Fibroblast of skin of right biceps (primary cell): Measurements from ENCODE around the gene TRAF3IP1.
"Not testable (repeated sequence)": the region's sequence is repeated elsewhere in the genome, so short reads cannot be mapped to it uniquely, and the experiment has no call there.

Source experiments
- DNase-seq: peaks from one replicate; pipeline ENCODE4 v3.0.0-alpha.2; 2013

Gene TRAF3IP1

GRCh38 chr2:238288650-238289573 is 31.4 kb upstream of the TRAF3IP1 start:
- DNase-seq: peak; percentile 99

DNA sequence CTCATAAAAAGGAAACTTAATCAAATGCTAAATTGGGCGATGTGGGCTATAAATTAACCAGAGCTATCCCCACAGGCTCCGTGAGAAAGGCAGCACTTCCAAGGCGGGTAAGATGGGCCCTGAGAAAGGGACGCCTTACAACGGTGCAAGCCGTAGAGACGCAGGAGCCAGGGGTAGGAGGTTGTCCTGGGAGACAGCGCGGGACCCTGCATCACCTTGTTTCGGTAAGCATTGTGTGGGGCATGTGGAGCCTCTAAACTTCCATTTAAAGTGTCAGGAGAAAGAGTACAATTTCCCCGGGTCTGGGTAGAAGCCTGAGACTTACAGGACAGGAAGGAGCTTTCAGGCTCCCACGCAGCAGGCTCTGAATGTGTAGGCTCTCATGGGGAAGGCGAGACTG is 30.7 kb upstream of the TRAF3IP1 start:
- DNase-seq: no peak

DNA sequence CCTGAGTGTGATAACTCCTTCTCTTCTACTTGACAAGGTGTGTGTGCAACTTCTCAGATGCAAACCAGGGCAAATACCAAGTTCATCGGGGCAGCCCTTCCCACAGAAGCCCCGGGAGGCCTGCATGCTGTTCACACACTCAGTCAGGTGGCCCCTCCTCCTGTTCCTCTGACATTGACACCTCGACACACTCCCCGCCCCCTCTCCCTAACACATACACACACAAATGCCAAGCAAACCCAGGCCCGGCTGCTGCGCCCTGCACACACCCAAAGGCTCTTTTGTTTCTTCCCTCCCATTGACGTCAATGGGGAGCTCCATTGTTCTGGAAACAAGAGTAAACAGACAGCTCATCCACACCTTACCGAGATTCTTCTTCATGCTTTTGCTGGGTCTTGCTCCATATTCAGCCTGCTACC is 30.2 kb upstream of the TRAF3IP1 start:
- DNase-seq: no peak

DNA sequence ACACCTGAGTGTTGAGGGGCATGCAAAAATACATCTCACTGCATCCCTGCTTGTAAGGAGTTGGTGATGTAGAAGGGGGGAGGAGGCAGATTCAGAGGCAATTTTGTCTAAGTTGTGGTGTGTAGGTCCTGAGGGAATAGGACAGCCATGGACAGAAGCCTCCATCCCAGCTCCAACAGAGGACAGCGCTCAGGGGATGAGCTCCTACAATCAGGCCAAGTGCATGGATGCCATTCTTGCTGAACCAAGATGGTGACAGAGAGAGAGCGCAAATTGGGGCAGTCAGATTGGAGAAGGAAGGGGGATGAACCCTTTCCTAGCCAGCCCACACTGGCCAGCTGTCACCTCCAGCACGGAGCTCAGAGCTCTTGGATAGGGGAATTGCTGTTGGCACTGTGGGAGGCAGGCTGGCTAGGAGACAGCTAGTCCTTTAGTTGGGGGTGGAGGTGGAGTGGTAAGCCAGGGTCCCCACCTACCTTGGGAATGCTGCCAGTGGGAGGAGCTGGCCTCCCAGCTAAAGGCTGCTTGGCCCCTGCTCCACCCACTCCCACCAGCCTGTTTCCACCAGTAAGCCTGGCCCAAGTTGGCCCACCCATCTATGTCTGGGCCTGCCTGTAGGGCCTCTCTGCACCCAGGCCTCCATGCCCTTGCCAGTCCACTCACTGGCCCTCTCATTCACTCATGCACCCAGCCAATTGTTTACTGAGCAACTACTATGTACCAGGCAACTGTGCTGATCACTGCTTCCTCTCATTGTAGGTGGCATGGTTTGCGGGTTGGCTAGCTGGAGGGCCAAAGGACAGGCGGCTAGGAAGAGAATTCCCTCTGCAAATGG is 29.4 kb upstream of the TRAF3IP1 start:
- no peak for DNase-seq

DNA sequence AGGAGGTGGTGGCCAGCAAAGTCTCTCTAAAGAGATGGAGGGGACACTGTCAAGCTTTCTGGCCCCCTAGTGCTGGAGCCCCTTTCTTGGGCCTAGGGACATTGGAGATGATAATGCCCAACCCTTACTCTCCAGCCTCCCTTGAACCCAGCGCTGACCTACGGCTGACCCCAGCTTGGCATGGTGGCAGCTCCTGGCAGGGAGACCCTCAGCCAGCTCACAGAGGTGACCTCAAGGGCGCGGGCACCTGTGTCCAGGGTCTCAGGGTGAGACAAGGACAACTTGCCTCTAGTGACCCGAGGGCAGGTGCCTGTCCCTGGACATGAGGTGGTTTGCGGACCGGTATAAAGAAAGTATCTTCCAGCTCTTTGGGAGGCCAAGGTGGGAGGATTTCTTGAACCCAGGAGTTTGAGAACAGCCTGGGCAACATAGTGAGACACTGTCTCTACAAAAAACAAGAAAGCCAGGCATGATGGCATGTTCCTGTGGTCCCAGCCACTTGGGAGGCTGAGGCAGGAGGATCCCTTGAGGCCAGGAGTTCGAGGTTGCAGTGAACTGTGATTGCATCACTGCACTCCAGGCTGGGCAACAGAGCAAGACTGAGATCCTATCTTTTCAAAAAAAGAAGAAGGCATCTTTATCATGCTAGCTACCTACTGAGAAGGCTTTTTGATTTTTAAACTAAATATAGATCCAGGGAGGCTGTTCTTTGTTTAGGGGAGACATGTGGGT is 28.6 kb upstream of the TRAF3IP1 start:
- no peak for DNase-seq

DNA sequence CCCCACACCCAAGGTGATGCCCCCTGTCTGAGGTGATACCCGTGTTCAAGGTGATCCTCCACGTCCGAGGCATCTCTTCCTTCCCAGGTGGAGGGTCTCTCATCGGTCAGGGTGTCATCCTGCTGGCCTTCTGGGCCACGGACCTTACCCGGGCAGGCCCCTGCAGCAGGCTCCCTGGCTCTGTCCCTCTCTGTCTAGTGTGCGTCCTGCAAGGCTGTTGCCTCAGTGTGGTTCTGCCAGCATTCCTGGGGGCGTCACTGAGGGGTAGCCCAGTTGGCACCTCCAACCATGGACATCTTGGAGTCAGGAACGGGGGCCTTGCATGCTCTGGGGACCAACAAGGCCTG is 26.3 kb upstream of the TRAF3IP1 start:
- DNase-seq: no peak

DNA sequence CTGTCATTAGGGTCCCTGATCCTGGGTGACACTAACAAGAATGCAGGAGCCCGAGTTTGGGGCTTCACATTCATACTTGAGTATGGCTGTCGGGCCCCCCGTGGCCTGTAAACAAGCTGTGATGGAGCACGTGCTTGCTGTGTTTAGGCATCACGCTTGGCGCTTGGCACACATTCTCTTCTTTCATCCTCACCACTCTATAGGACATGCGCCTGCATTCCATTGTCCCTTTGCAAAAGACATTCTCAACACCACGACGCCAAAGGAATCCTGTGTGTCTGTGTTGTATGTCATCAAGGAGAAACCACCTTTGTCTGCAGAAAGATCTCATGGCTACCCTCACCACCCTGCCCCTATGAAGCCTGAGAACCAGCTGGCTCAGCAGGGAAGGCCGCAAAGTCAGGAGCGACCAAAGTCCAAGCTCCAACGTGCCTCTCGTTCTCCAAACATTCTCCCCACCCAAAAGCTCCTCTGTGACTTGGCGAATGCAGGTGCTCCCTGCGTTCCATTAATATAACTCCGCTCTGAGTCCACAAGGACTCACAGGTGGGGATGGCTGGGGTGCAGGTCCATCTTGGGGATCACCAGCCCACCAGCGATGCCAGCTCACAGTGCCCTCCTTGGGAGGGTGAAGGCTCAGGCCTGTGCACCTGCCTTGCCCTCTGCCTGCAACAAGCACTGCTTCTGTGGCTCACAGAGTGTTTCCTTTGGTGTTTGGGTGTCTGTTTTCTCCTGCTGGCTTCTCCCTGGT is 25.8 kb upstream of the TRAF3IP1 start:
- DNase-seq: no peak

- no peak for DNase-seq
Observed at GRCh38 chr2:238295144-238296112, 24.9 kb upstream of the TRAF3IP1 start.

DNA sequence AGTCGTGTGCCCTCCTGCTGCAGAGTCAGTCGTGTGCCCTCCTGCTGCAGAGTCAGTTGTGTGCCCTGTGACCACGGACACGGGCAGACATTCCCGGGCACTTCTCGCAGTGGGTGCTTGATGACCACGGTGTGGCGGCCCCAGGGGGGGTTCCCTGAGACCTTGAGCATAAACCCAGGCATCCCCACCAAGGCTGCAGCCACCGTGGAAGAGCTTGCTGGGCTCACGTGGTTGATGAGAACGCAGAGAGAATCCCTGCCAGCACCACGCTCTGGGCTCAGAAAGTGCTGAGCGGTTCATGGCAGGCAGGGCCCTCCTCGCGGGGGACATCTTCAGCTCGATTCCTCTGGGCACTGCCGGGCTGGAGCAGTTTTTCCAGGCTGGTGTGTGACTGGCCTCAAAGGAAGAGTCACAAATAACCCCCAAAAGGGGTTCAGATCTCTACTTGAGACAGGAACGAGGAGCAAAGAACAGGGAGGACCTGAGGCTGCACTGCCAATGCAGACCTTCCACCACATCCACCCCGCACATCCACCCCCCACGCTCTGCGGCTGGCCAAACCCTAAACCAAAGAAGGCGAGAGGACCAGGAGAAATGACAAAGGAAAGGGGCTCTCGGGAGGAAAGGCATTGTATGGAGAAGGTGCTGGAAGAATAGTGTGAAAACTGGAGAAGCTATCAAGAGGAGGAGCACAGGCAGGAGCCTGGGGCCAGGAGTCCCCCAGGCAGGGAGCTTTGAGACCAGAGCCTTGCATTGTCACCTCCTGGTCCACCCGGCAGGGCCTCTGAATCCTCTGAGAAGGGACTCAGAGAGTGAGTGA is 23.5 kb upstream of the TRAF3IP1 start:
- DNase-seq: no peak

- no peak for DNase-seq
Observed at GRCh38 chr2:238299803-238300202, 20.5 kb upstream of the TRAF3IP1 start.

DNA sequence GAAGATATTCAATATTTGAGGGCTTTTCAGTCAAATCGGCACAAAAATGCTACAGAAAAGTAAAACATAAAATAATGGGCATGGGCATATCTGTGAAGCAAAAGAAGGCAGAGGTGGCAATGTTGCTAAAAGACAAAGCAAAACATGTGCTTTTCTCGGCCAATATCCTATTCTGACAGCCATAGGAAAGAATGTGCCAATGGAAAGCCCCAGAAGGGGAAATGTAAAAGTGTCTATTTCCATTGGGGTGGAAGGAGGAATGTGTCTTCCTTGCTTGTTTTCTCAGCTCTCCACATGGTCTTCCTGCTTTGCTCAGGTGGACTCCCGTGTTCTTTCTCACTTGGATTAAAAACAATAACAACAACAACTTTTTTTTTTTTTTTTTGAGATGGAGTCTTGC is 18.2 kb upstream of the TRAF3IP1 start:
- no peak for DNase-seq

DNA sequence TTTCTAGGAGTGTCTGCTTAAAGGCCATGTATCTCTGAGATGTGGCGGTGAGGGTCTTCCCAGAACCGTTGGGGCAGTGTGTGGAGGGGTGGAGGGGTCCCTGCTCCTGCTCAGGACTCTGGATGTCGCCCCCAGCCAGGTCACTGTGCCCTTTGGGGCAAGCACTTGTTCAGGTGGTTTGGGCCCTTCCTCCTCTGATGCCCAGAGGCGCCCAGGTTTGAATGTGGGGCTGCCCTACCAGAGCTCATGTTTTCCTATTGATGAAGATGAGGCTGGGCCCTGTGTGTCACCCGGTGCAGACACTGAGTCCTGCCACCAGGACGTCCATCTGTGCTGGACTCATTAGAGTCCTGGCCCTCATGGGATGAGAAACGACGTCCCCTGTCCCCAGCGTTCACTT is 17.6 kb upstream of the TRAF3IP1 start:
- DNase-seq: no peak

DNA sequence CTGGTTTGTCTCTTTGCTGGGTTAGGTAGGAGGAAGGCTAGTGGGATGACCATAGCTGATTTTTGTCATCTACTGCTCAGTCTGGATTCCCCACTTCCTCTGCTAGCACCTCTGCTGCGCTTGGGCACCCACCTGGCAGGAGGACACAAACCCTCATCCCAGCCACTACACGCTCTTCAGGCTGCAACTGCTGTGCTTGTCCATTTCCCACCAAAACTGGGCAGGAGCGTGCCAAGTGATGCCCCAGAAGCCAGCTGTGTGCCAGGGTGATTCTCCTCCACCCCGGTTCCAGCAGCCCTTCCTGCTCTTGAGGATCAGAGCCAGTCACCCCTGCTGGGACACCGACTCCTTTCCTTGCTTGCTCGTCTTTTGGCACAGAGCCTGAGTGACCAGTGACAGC is 16.2 kb upstream of the TRAF3IP1 start:
- DNase-seq: no peak

DNA sequence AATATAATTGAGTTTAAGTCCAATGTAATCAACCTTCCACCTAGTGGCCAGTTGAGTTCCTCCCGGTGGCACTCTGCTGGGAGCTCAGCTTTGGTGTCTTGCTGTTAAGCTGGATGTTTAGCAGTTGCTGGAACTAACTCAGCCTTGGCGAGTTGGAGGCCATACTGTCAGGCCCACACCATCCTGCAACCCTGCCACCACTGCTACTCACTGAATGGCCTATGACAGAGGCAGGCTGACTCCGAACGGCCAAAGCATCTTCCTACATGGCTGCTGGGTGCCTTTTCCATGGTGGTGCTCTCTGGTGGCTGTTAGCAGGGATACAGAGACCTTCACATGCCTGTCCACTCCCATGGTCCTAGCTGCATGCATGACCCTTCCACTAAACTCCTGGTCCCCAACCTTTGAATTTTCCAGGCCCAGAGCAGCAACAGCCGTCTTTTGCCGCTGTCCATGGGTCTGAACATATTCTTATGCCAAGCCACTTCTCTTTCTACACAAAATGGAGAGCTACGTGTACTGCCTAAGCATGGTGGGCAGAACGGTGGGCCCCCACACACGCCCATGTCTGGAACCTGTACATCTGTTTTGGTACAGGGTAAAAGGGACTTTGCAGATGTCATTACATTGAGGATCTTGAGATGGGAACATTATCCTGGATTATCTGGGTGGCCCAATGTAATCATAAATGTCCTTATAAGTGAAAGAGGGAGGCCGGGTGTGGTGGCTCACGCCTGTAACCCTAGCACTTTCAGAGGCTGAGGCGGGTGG is 15.0 kb upstream of the TRAF3IP1 start:
- DNase-seq: no peak

- no peak for DNase-seq
Observed at GRCh38 chr2:238305965-238306671, 14.2 kb upstream of the TRAF3IP1 start.

GRCh38 chr2:238306672-238306998 is 13.7 kb upstream of the TRAF3IP1 start:
- DNase-seq: no peak

- no peak for DNase-seq
Observed at GRCh38 chr2:238308177-238308576, 12.1 kb upstream of the TRAF3IP1 start.

GRCh38 chr2:238310721-238311120 is 9.6 kb upstream of the TRAF3IP1 start:
- not testable (repeated sequence) for DNase-seq
